Karpas-422 (cell line): ENCODE measurements around the gene USP32. TPM values are rescaled to one million over a fixed set of nuclear protein-coding genes. Genes with fewer than 3 reads are reported as not detected.
"Not testable (repeated sequence)": the region's sequence is repeated elsewhere in the genome, so short reads cannot be mapped to it uniquely, and the experiment has no call there.

Source experiments
- DNase-seq: peaks from one replicate; pipeline ENCODE4 v3.0.0-alpha.2; 2015
- H2AFZ ChIP-seq: fragments of 200-600 bp; sonication (generic); 2 replicates; pipeline ENCODE4 v1.6.1; 2014; ENCODE audit warnings: antibody characterized with exemption, low read length, mixed read lengths
- H3K27ac ChIP-seq: fragments of 200-600 bp; sonication (generic); 2 replicates; pipeline ENCODE4 v1.5.1; 2014; ENCODE audit warnings: mild to moderate bottlenecking, low read length, moderate library complexity
- H3K27me3 ChIP-seq: fragments of 200-600 bp; sonication (generic); 2 replicates; pipeline ENCODE4 v1.6.1; 2014; ENCODE audit warnings: low read length, mixed read lengths
- H3K36me3 ChIP-seq: fragments of 200-600 bp; sonication (generic); 2 replicates; pipeline ENCODE4 v1.6.1; 2014; ENCODE audit warnings: low read length, mixed read lengths; ENCODE audit not compliant: insufficient read depth
- H3K4me1 ChIP-seq: fragments of 200-600 bp; sonication (generic); 2 replicates; pipeline ENCODE4 v1.6.1; 2014; ENCODE audit warnings: mild to moderate bottlenecking, low read length, mixed read lengths
- H3K4me2 ChIP-seq: fragments of 200-600 bp; sonication (generic); 2 replicates; pipeline ENCODE4 v1.6.1; 2014; ENCODE audit warnings: low read length, low read depth, mild to moderate bottlenecking; ENCODE audit not compliant: poor library complexity, severe bottlenecking
- H3K4me3 ChIP-seq: fragments of 200-600 bp; sonication (generic); 2 replicates; pipeline ENCODE4 v1.5.1; 2014; ENCODE audit warnings: mild to moderate bottlenecking, antibody characterized with exemption, low read length, mixed read lengths
- H3K79me2 ChIP-seq: fragments of 200-600 bp; sonication (generic); 2 replicates; pipeline ENCODE4 v1.6.1; 2014; ENCODE audit warnings: mild to moderate bottlenecking, low read length, mixed read lengths
- H3K9ac ChIP-seq: fragments of 200-600 bp; sonication (generic); 2 replicates; pipeline ENCODE4 v1.6.0; 2014; ENCODE audit warnings: low read length
- H3K9me2 ChIP-seq: fragments of 200-600 bp; sonication (generic), shearing (Covaris generic); replicated peaks from 2 replicates; pipeline ENCODE4 v1.6.0; 2014; ENCODE audit warnings: mild to moderate bottlenecking, low read length, moderate library complexity; ENCODE audit not compliant: insufficient read depth
- H3K9me3 ChIP-seq: fragments of 300-700, 200-600 bp; sonication (generic); 2 replicates; pipeline ENCODE4 v1.6.1; 2014; ENCODE audit warnings: low read length, mixed read lengths
- H4K20me1 ChIP-seq: fragments of 200-600 bp; sonication (generic); 2 replicates; pipeline ENCODE4 v1.6.1; 2014; ENCODE audit warnings: mild to moderate bottlenecking, antibody characterized with exemption, low read length, low read depth; ENCODE audit not compliant: insufficient read depth
- total RNA-seq: library from RNA; depleted of rRNA; stranded (reverse); fragments of >200 nt; shearing (Covaris generic); gene quantifications from 2 replicates; pipeline ENCODE4 v1.2.3, GENCODE V29; 2014; ENCODE audit warnings: low replicate concordance

The USP32 gene
- total RNA-seq, 1 experiment from 2014 or later = 81.0 TPM

DNA sequence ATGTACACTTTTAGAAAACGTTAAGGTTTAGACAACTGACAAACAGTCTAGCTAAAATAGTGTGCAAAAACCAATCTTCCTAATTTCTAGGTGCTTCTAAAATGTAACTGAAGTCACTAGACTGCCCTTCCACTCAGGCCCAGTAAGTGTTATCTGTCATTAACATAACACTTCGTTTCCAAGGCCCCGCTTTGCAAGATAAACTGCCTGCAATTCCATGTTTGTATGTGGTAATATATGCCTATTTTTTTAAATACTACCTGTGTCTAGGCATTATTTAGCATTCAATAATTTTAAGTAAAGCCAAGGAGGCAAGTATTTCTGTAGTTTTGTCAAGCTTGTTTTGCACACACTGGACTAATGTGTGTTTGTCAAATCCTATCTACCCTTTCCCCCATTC is 3.2 kb downstream of the USP32 start:
- Histone ChIP-seq H3K4me1 (peaks cover 48% of the 10 kb centered on the region), H3K4me3 (no peak overlapping the region), H2AFZ (no peak overlapping the region), H3K9me2 (no peaks in the 10 kb centered on the region), H3K79me2 (peaks cover 78% of the 10 kb centered on the region), H3K4me2 (peak overlapping the region; percentile 70), H3K9ac (no peak overlapping the region), H3K27ac (no peak overlapping the region), H3K9me3 (no peaks in the 10 kb centered on the region), H3K27me3 (no peaks in the 10 kb centered on the region), H4K20me1 (no peaks in the 10 kb centered on the region), H3K36me3 (no peaks in the 10 kb centered on the region)
- DNase-seq = no peak

GRCh38 chr17:60387666-60388065 is 4.3 kb downstream of the USP32 start:
- no peaks in the 10 kb centered on the region for H4K20me1 ChIP-seq
- H3K9ac ChIP-seq = no peak overlapping the region
- H3K4me1 ChIP-seq = peaks cover 41% of the 10 kb centered on the region
- H3K4me2 ChIP-seq = peak overlapping the region; percentile 70
- DNase-seq = no peak
- H3K27me3 ChIP-seq = no peaks in the 10 kb centered on the region
- H2AFZ ChIP-seq = no peak overlapping the region
- H3K9me3 ChIP-seq = no peaks in the 10 kb centered on the region
- H3K36me3 ChIP-seq = no peaks in the 10 kb centered on the region
- peaks cover 88% of the 10 kb centered on the region for H3K79me2 ChIP-seq
- H3K9me2 ChIP-seq = no peaks in the 10 kb centered on the region
- no peak overlapping the region for H3K4me3 ChIP-seq
- no peak overlapping the region for H3K27ac ChIP-seq

- Histone ChIP-seq H3K9me3 (no peaks in the 10 kb centered on the region), H3K79me2 (peaks cover 100% of the 10 kb centered on the region), H3K36me3 (no peaks in the 10 kb centered on the region), H3K4me1 (peaks cover 41% of the 10 kb centered on the region), H3K4me3 (no peak overlapping the region), H3K27me3 (no peaks in the 10 kb centered on the region), H3K27ac (no peak overlapping the region), H3K9me2 (no peaks in the 10 kb centered on the region), H3K9ac (no peak overlapping the region), H4K20me1 (no peaks in the 10 kb centered on the region), H3K4me2 (no peak overlapping the region), H2AFZ (no peak overlapping the region)
- DNase-seq = peak; percentile 29
Observed at GRCh38 chr17:60386147-60387058, 5.5 kb downstream of the USP32 start.

- not testable (repeated sequence) for H3K4me3 ChIP-seq, DNase-seq, H2AFZ ChIP-seq, H3K27ac ChIP-seq, H3K9ac ChIP-seq, H3K27me3 ChIP-seq, H4K20me1 ChIP-seq, H3K36me3 ChIP-seq, H3K4me2 ChIP-seq, H3K9me3 ChIP-seq, H3K9me2 ChIP-seq
- peaks cover 96% of the 10 kb centered on the region for H3K79me2 ChIP-seq
- peaks cover 48% of the 10 kb centered on the region for H3K4me1 ChIP-seq
Observed at GRCh38 chr17:60384921-60385320, 7.0 kb downstream of the USP32 start.

DNA sequence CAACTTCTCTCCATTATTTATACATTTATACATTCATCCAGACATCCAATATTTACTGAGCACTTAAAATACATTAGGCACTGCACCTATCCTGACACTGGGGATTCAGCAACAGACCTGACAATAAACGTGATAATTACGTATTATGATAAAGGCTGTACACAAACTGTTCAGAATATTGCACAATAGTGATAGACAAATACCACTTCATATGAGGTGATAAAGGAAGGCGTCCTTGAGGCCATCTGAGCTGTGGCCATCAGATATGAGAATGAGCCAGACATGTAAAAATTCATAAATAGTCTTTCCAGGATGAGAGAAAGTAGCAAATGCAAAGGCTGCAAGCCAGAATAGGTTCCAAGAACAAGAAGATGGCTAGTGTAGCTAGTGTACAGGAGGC is 8.6 kb downstream of the USP32 start:
- H3K27me3 ChIP-seq = no peaks in the 10 kb centered on the region
- no peak overlapping the region for H3K4me2 ChIP-seq
- H3K36me3 ChIP-seq = no peaks in the 10 kb centered on the region
- no peak overlapping the region for H3K4me3 ChIP-seq
- no peak overlapping the region for H3K27ac ChIP-seq
- peaks cover 43% of the 10 kb centered on the region for H3K4me1 ChIP-seq
- H3K9me2 ChIP-seq = no peaks in the 10 kb centered on the region
- H4K20me1 ChIP-seq = no peaks in the 10 kb centered on the region
- peaks cover 95% of the 10 kb centered on the region for H3K79me2 ChIP-seq
- no peak overlapping the region for H2AFZ ChIP-seq
- H3K9ac ChIP-seq = no peak overlapping the region
- H3K9me3 ChIP-seq = no peaks in the 10 kb centered on the region
- no peak for DNase-seq

DNA sequence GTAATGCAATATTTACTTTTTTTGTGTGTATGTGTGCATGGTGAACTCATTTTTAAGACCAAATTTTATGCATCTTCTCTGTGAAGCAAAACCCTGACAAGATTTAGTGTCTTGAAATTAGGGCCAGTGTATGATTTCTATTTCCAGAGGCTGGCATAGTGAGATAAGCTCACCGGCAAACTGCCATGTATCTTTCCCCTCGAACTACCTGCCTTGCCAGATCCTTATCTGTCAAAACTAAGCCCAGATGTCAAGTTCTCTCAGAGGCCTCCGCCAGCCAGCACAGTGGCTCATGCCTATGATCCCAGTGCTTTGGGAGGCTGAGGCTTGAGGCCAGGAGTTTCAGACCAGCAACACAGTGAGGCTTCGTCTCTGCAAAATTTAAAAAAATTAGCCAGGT is 10.0 kb downstream of the USP32 start:
- H3K9me2 ChIP-seq = no peaks in the 10 kb centered on the region
- H3K9ac ChIP-seq = no peak overlapping the region
- no peak for DNase-seq
- H3K9me3 ChIP-seq = no peaks in the 10 kb centered on the region
- no peak overlapping the region for H2AFZ ChIP-seq
- peaks cover 94% of the 10 kb centered on the region for H3K79me2 ChIP-seq
- H4K20me1 ChIP-seq = no peaks in the 10 kb centered on the region
- no peak overlapping the region for H3K4me2 ChIP-seq
- H3K27ac ChIP-seq = no peak overlapping the region
- H3K27me3 ChIP-seq = no peaks in the 10 kb centered on the region
- no peak overlapping the region for H3K4me3 ChIP-seq
- peaks cover 29% of the 10 kb centered on the region for H3K4me1 ChIP-seq
- no peaks in the 10 kb centered on the region for H3K36me3 ChIP-seq

DNA sequence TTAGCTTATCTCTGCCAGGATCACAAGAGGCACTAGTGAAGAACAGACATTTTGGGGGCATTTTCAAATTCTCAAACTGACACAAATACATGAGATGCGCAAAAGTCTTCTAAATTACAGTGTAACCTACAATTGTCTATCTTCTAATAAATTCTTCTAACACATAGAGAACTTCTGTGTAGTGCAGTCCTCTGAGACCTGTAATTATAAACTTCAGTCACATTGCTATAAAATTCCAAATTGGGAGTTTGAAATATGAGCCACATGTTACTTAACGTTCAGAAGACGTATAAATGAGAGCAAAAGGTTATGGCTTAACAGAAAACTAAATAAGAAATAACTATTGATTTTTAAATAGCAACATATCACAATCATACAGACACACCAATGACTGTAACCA is 12.5 kb downstream of the USP32 start:
- H3K27me3 ChIP-seq, H3K9me2 ChIP-seq, H3K9me3 ChIP-seq, H3K4me3 ChIP-seq, H3K36me3 ChIP-seq, H3K9ac ChIP-seq, DNase-seq, H2AFZ ChIP-seq, H4K20me1 ChIP-seq: not testable (repeated sequence)
- peak overlapping the region; percentile 15 for H3K4me2 ChIP-seq
- H3K79me2 ChIP-seq = peaks cover 80% of the 10 kb centered on the region
- H3K4me1 ChIP-seq = peaks cover 23% of the 10 kb centered on the region
- peak overlapping the region; percentile 64 for H3K27ac ChIP-seq

DNA sequence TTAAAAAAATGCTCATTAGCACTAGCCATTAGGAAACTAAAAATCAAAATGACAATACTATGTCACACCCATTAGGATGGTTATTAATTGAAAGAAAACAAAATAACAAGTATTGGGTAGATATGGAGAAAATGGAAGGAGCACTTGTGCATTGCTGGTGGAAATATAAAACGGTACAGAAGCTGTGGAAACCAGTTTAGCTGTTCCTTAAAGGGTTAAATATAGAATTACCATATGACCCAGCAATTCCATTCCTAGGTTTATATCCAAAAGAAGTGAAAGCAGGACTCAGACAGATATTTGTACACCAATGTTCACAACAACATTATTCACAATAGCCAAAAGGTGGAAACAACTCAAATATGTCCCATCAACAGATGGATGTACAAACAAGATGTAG is 13.7 kb downstream of the USP32 start:
- H2AFZ ChIP-seq, H3K9me2 ChIP-seq, H3K27ac ChIP-seq, H3K9me3 ChIP-seq, H4K20me1 ChIP-seq, H3K36me3 ChIP-seq, H3K4me3 ChIP-seq, H3K27me3 ChIP-seq, H3K4me2 ChIP-seq, DNase-seq, H3K9ac ChIP-seq: not testable (repeated sequence)
- Histone ChIP-seq H3K79me2 (peaks cover 76% of the 10 kb centered on the region), H3K4me1 (peaks cover 23% of the 10 kb centered on the region)
